K562 (cell line): ENCODE measurements around the gene PTPRF. TPM values are rescaled to one million over a fixed set of nuclear protein-coding genes. Genes with fewer than 3 reads are reported as not detected.
A peak's percentile ranks its signal among the peaks of the same experiment; 100 is the strongest.

Source experiments
- BCL6 ChIP-seq: fragments of 250-450 bp; sonication (Bioruptor Pico); IDR thresholded peaks from 2 replicates; pipeline ENCODE4 v1.4.0; 2020
- ETS2 ChIP-seq: IDR thresholded peaks from 2 replicates; pipeline ENCODE4 v1.6.1; 2016; ENCODE audit warnings: borderline replicate concordance, missing genetic modification characterization, mild to moderate bottlenecking, moderate library complexity, missing compliant biosample characterization; ENCODE audit not compliant: poor library complexity, severe bottlenecking
- KLF1 ChIP-seq: fragments of 450-650 bp; IDR thresholded peaks from 2 replicates; pipeline ENCODE4 v1.6.1; 2016; ENCODE audit warnings: missing genetic modification characterization, missing compliant biosample characterization
- NFE2 ChIP-seq: IDR thresholded peaks from 2 replicates; pipeline ENCODE4 v1.6.1; 2014; ENCODE audit warnings: antibody characterized with exemption, low read depth
- POLR3A ChIP-seq: IDR thresholded peaks from 2 replicates; pipeline ENCODE4 v1.6.1; 2011; ENCODE audit warnings: borderline replicate concordance, mild to moderate bottlenecking, moderate library complexity; ENCODE audit not compliant: insufficient read length, insufficient read depth; ENCODE audit errors: extremely low read depth
- PTRF ChIP-seq: fragments of 450-650 bp; IDR thresholded peaks from 2 replicates; pipeline ENCODE4 v1.6.1; 2016; ENCODE audit warnings: mild to moderate bottlenecking, missing genetic modification characterization, missing compliant biosample characterization
- polyA plus RNA-seq, 8 experiments: library from polyadenylated mRNA; depleted of rRNA in 4 of 8; stranded (reverse) in 5 of 8; unstranded in 3 of 8; fragments of >200 nt; fragmentation: Nextera tagmentation in 2 of 8; fragmentation: Illumina TruSeq in 1 of 8; extraction: Ambion mirVana in 2 of 8; extraction: Trizol in 1 of 8; gene quantifications; 2 replicates each; pipeline versions ENCODE4 v1.2.1 to v1.2.3, GENCODE V29; 2011 to 2014; ENCODE audit warnings: inconsistent platforms in 1 of 8, missing spikeins in 1 of 8
- total RNA-seq, 7 experiments: library from RNA; depleted of rRNA in 6 of 7; stranded (reverse); fragments of >200 nt in 6 of 7; fragmentation: Illumina TruSeq in 2 of 7; extraction: Trizol in 2 of 7; gene quantifications; 2 replicates each; pipeline versions ENCODE4 v1.2.1 to v1.2.3, GENCODE V29; 2011 to 2021; ENCODE audit warnings: low replicate concordance in 1 of 7
- TF ChIP-seq, protein P1 (sequence below), 2 experiments: IDR thresholded peaks; 2 replicates each; pipeline ENCODE4 v1.6.1; 2012; ENCODE audit warnings: improper control_type of control experiment in 2 of 2, low read depth in 2 of 2, low read length in 2 of 2, borderline replicate concordance in 1 of 2
- TF ChIP-seq, protein P2 (sequence below): sonication (generic); formaldehyde crosslinking; IDR thresholded peaks from 2 replicates; pipeline ENCODE4 v1.8.0; 2022; ENCODE audit warnings: mild to moderate bottlenecking, missing genetic modification reagents
- TF ChIP-seq, protein P3 (sequence below), 2 experiments: fragments of 150-350 bp in 1 of 2; IDR thresholded peaks; 2 replicates each; pipeline ENCODE4 v1.6.1; 2012 to 2016; ENCODE audit warnings: low read depth in 2 of 2, low read length in 2 of 2, mild to moderate bottlenecking in 1 of 2, moderate library complexity in 1 of 2
- TF ChIP-seq, protein P4 (sequence below): sonication (generic); formaldehyde crosslinking; IDR thresholded peaks from 2 replicates; pipeline ENCODE4 v1.8.1; 2022; ENCODE audit warnings: missing genetic modification reagents
- TF ChIP-seq, protein P5 (sequence below): fragments of 250-450 bp; sonication (Bioruptor Pico); IDR thresholded peaks from 2 replicates; pipeline ENCODE4 v1.4.0; 2020; ENCODE audit warnings: borderline replicate concordance

PTPRF gene
- total and polyA plus RNA-seq, 9 of the 15 experiments (the other 6 are each of a cell fraction or from before 2014, with no cell fraction given) = 0.13 to 4.3 (median 1.1) TPM

DNA sequence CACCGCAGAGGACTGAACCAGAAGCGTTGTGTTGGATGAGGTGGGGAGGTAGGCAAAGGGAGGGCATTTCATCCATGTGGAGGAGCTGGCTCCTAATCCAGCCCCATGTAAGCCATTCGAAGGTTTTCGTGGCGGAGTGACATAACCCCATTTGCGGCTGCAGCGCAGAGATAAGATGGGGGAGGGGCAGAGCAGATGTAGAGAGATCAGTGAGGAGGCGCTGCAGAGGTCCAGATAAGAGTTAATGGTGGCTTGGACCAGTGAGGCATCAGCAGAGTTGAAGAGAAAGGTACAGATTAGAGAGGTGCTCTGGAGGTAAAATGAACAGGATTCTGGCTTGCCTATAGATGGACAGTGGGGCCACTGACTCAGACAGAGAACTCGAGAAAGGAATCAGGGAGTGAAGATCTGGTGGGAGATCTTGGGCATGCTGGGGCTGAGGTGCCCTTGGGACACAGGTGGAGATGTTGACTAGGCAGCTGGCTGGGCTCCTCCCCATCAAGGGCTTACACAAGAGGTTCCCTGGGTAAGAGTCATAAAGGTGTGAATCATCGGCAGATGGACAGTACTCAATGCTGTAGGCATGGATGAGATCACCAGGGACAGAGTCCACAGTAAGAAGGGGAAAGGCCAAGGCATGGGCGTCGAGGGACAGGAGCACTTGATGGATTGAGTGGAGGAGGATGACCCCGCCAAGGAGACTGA is 7.8 kb upstream of the PTPRF start (continued):
- TF ChIP-seq, protein P1, sequence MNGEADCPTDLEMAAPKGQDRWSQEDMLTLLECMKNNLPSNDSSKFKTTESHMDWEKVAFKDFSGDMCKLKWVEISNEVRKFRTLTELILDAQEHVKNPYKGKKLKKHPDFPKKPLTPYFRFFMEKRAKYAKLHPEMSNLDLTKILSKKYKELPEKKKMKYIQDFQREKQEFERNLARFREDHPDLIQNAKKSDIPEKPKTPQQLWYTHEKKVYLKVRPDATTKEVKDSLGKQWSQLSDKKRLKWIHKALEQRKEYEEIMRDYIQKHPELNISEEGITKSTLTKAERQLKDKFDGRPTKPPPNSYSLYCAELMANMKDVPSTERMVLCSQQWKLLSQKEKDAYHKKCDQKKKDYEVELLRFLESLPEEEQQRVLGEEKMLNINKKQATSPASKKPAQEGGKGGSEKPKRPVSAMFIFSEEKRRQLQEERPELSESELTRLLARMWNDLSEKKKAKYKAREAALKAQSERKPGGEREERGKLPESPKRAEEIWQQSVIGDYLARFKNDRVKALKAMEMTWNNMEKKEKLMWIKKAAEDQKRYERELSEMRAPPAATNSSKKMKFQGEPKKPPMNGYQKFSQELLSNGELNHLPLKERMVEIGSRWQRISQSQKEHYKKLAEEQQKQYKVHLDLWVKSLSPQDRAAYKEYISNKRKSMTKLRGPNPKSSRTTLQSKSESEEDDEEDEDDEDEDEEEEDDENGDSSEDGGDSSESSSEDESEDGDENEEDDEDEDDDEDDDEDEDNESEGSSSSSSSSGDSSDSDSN (IDR thresholded peaks at IDR 0.05; ENCODE audit: borderline replicate concordance in 1 of 2, low read depth in 2 of 2, low read length in 2 of 2) = peak in 1 of 2 experiments; percentile 18; a peak in 1 of 4 replicates
- no peak for TF ChIP-seq POLR3A
- TF ChIP-seq ETS2 (tag) = no peak
- TF ChIP-seq, protein P2, sequence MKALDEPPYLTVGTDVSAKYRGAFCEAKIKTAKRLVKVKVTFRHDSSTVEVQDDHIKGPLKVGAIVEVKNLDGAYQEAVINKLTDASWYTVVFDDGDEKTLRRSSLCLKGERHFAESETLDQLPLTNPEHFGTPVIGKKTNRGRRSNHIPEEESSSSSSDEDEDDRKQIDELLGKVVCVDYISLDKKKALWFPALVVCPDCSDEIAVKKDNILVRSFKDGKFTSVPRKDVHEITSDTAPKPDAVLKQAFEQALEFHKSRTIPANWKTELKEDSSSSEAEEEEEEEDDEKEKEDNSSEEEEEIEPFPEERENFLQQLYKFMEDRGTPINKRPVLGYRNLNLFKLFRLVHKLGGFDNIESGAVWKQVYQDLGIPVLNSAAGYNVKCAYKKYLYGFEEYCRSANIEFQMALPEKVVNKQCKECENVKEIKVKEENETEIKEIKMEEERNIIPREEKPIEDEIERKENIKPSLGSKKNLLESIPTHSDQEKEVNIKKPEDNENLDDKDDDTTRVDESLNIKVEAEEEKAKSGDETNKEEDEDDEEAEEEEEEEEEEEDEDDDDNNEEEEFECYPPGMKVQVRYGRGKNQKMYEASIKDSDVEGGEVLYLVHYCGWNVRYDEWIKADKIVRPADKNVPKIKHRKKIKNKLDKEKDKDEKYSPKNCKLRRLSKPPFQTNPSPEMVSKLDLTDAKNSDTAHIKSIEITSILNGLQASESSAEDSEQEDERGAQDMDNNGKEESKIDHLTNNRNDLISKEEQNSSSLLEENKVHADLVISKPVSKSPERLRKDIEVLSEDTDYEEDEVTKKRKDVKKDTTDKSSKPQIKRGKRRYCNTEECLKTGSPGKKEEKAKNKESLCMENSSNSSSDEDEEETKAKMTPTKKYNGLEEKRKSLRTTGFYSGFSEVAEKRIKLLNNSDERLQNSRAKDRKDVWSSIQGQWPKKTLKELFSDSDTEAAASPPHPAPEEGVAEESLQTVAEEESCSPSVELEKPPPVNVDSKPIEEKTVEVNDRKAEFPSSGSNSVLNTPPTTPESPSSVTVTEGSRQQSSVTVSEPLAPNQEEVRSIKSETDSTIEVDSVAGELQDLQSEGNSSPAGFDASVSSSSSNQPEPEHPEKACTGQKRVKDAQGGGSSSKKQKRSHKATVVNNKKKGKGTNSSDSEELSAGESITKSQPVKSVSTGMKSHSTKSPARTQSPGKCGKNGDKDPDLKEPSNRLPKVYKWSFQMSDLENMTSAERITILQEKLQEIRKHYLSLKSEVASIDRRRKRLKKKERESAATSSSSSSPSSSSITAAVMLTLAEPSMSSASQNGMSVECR = 0 out of 2 replicates have a peak, but pooled peaks have one; percentile 61
- TF ChIP-seq, protein P3, sequence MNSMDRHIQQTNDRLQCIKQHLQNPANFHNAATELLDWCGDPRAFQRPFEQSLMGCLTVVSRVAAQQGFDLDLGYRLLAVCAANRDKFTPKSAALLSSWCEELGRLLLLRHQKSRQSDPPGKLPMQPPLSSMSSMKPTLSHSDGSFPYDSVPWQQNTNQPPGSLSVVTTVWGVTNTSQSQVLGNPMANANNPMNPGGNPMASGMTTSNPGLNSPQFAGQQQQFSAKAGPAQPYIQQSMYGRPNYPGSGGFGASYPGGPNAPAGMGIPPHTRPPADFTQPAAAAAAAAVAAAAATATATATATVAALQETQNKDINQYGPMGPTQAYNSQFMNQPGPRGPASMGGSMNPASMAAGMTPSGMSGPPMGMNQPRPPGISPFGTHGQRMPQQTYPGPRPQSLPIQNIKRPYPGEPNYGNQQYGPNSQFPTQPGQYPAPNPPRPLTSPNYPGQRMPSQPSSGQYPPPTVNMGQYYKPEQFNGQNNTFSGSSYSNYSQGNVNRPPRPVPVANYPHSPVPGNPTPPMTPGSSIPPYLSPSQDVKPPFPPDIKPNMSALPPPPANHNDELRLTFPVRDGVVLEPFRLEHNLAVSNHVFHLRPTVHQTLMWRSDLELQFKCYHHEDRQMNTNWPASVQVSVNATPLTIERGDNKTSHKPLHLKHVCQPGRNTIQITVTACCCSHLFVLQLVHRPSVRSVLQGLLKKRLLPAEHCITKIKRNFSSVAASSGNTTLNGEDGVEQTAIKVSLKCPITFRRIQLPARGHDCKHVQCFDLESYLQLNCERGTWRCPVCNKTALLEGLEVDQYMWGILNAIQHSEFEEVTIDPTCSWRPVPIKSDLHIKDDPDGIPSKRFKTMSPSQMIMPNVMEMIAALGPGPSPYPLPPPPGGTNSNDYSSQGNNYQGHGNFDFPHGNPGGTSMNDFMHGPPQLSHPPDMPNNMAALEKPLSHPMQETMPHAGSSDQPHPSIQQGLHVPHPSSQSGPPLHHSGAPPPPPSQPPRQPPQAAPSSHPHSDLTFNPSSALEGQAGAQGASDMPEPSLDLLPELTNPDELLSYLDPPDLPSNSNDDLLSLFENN (IDR thresholded peaks at IDR 0.05; ENCODE audit: low read depth in 2 of 2, low read length in 2 of 2) = peak in 1 of 2 experiments; percentile 100; a peak in 2 of 4 replicates
- TF ChIP-seq, protein P4, sequence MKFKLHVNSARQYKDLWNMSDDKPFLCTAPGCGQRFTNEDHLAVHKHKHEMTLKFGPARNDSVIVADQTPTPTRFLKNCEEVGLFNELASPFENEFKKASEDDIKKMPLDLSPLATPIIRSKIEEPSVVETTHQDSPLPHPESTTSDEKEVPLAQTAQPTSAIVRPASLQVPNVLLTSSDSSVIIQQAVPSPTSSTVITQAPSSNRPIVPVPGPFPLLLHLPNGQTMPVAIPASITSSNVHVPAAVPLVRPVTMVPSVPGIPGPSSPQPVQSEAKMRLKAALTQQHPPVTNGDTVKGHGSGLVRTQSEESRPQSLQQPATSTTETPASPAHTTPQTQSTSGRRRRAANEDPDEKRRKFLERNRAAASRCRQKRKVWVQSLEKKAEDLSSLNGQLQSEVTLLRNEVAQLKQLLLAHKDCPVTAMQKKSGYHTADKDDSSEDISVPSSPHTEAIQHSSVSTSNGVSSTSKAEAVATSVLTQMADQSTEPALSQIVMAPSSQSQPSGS = no peak
- TF ChIP-seq, protein P5, sequence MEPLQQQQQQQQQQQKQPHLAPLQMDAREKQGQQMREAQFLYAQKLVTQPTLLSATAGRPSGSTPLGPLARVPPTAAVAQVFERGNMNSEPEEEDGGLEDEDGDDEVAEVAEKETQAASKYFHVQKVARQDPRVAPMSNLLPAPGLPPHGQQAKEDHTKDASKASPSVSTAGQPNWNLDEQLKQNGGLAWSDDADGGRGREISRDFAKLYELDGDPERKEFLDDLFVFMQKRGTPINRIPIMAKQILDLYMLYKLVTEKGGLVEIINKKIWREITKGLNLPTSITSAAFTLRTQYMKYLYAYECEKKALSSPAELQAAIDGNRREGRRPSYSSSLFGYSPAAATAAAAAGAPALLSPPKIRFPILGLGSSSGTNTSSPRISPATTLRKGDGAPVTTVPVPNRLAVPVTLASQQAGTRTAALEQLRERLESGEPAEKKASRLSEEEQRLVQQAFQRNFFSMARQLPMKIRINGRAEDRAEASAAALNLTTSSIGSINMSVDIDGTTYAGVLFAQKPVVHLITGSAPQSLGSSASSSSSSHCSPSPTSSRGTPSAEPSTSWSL (CRISPR knock-in tag) = no peak
- TF ChIP-seq PTRF (tag) = no peak
- peak; percentile 88 for TF ChIP-seq BCL6
- TF ChIP-seq NFE2 = peak; percentile 76
- TF ChIP-seq KLF1 (tag) = 0 out of 2 replicates have a peak, but pooled peaks have one; percentile 21
